ENCODE data around the gene AMT. TPM values are rescaled to one million over a fixed set of nuclear protein-coding genes. Genes with fewer than 3 reads are reported as not detected.

AMT gene
- total and polyA plus RNA-seq, 2 donors from 2014 or later: 15.2 to 44.1 TPM

GRCh38 chr3:49424816-49425215 lies 2.5 kb upstream of the AMT start:
- Histone ChIP-seq H3K9me3 (ENCODE audit: control insufficient read depth in 2 of 3, insufficient read depth in 1 of 3, low read length in 3 of 3) (no peaks in the 10 kb centered on the region), H3K27ac (ENCODE audit: low read depth in 2 of 2, low read length in 2 of 2) (no peak overlapping the region), H3K27me3 (ENCODE audit: control insufficient read depth, insufficient read depth, low read length) (no peaks in the 10 kb centered on the region), H3K4me1 (ENCODE audit: control insufficient read depth in 2 of 3, insufficient read depth in 2 of 3, low read depth in 1 of 3, low read length in 3 of 3) (peaks cover under 1 to 17% (median 12%) of the 10 kb centered on the region in 3 donors), H3K4me3 (ENCODE audit: low read length in 3 of 3) (no peak overlapping the region), H3K9ac (ENCODE audit: low read length in 3 of 3) (no peak overlapping the region), H3K36me3 (ENCODE audit: control insufficient read depth in 2 of 3, insufficient read depth in 3 of 3, low read length in 3 of 3) (peaks cover 0 to 12% (median 0%) of the 10 kb centered on the region in 3 donors)
- intact Hi-C loops (cut with DNase I): no loop called here
- TF ChIP-seq, protein P1, sequence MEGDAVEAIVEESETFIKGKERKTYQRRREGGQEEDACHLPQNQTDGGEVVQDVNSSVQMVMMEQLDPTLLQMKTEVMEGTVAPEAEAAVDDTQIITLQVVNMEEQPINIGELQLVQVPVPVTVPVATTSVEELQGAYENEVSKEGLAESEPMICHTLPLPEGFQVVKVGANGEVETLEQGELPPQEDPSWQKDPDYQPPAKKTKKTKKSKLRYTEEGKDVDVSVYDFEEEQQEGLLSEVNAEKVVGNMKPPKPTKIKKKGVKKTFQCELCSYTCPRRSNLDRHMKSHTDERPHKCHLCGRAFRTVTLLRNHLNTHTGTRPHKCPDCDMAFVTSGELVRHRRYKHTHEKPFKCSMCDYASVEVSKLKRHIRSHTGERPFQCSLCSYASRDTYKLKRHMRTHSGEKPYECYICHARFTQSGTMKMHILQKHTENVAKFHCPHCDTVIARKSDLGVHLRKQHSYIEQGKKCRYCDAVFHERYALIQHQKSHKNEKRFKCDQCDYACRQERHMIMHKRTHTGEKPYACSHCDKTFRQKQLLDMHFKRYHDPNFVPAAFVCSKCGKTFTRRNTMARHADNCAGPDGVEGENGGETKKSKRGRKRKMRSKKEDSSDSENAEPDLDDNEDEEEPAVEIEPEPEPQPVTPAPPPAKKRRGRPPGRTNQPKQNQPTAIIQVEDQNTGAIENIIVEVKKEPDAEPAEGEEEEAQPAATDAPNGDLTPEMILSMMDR (IDR thresholded peaks at IDR 0.05; ENCODE audit: borderline replicate concordance, extremely low read depth, insufficient read depth): no peak
- FAIRE-seq: no peak
- no peak for DNase-seq

DNA sequence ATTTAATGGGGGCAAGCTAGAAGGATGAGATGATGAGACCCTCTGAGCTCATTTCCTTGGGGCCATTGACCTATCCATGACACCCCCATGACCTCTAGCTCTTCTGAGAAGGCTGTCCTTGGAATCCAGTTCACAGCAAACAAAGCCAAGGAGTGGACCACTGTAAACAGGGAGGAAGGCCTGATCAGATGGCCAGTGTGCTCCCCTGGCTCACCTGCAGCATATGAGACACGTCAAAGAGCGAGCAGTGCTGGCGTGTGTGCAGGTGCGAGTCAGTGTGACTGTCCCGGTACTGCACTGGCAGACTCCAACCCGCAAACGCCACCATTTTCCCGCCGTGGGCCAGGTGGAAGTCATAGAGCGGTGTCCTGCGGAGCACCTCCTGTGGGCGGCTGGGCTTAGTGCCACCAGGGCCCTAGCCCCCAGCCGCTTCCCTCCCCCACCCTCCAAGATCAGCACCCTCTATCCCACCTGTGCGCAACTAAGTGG lies 339 bp downstream of the AMT start:
- Histone ChIP-seq H3K4me3 (ENCODE audit: low read length in 3 of 3) (peak overlapping the region; percentile 77 to 82 (median 79)), H3K27ac (ENCODE audit: low read depth in 2 of 2, low read length in 2 of 2) (peak overlapping the region; percentile 41 to 78), H3K36me3 (ENCODE audit: control insufficient read depth in 2 of 3, insufficient read depth in 3 of 3, low read length in 3 of 3) (peaks cover 0 to 14% (median 0%) of the 10 kb centered on the region in 3 donors), H3K4me1 (ENCODE audit: control insufficient read depth in 2 of 3, insufficient read depth in 2 of 3, low read depth in 1 of 3, low read length in 3 of 3) (peaks cover 0 to 17% (median 12%) of the 10 kb centered on the region in 3 donors), H3K9me3 (ENCODE audit: control insufficient read depth in 2 of 3, insufficient read depth in 1 of 3, low read length in 3 of 3) (no peaks in the 10 kb centered on the region), H3K27me3 (ENCODE audit: control insufficient read depth, insufficient read depth, low read length) (no peaks in the 10 kb centered on the region), H3K9ac (ENCODE audit: low read length in 3 of 3) (peak overlapping the region; percentile 17 to 77 (median 58))
- DNase-seq (peak in 1 of 5 donors; percentile 77), FAIRE-seq (no peak)
- intact Hi-C loops (cut with DNase I): no loop called here
- TF ChIP-seq, protein P1 (IDR thresholded peaks at IDR 0.05; ENCODE audit: borderline replicate concordance, extremely low read depth, insufficient read depth): no peak

DNA sequence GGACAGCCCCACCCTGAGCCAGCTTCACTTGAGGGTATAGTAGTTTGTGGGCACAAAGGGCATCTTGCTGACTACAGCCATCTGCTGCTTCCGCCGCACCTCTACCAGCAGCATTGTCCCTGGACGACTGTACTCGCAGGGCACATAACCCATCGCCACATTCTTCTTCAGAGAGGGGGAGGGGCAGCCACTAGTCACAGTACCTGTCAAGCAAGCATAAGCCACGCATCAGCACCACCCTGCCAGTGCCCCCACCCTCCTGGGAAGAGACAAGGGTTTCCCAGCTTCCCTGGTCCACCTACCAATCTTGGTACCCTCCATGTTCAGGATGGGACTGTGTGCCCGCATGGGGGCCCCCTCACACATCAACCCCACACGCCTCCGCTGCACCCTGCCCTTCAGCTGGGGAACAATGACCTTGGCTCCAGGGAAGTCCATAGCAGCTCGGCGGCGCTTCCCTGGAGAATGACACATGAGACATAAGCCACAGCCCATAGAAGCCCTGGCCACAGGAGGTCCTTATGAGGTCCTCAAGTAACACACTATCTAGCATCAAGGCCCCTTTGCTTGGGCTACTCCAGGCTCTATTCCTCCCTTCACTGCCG lies 4.7 kb downstream of the AMT start:
- H3K36me3 ChIP-seq (ENCODE audit: control insufficient read depth in 2 of 3, insufficient read depth in 3 of 3, low read length in 3 of 3): peaks cover 0 to 12% (median 0%) of the 10 kb centered on the region in 3 donors
- DNase-seq (no peak), FAIRE-seq (no peak)
- TF ChIP-seq, protein P1 (IDR thresholded peaks at IDR 0.05; ENCODE audit: borderline replicate concordance, extremely low read depth, insufficient read depth): no peak
- no peaks in the 10 kb centered on the region for H3K27me3 ChIP-seq (ENCODE audit: control insufficient read depth, insufficient read depth, low read length)
- H3K27ac ChIP-seq (ENCODE audit: low read depth in 2 of 2, low read length in 2 of 2): no peak overlapping the region
- peaks cover 0 to 34% (median 19%) of the 10 kb centered on the region in 3 donors for H3K4me1 ChIP-seq (ENCODE audit: control insufficient read depth in 2 of 3, insufficient read depth in 2 of 3, low read depth in 1 of 3, low read length in 3 of 3)
- intact Hi-C loops (cut with DNase I): no loop called here
- no peak overlapping the region for H3K9ac ChIP-seq (ENCODE audit: low read length in 3 of 3)
- no peak overlapping the region for H3K4me3 ChIP-seq (ENCODE audit: low read length in 3 of 3)
- no peaks in the 10 kb centered on the region for H3K9me3 ChIP-seq (ENCODE audit: control insufficient read depth in 2 of 3, insufficient read depth in 1 of 3, low read length in 3 of 3)

Measured in kidney (tissue), 14 donors.